KMS-11 (cell line): ENCODE data around the gene FUOM.

Source experiments
- H2AFZ ChIP-seq: fragments of 200-600 bp; sonication (generic); 2 replicates; pipeline ENCODE4 v1.6.1; 2016; ENCODE audit warnings: antibody characterized with exemption, mixed run types, low read depth
- H3K27ac ChIP-seq: fragments of 200-600 bp; sonication (generic); 2 replicates; pipeline ENCODE4 v1.6.1; 2016; ENCODE audit warnings: mild to moderate bottlenecking, mixed run types
- H3K27me3 ChIP-seq: fragments of 200-600 bp; sonication (generic); 2 replicates; pipeline ENCODE4 v1.6.1; 2017; ENCODE audit warnings: mild to moderate bottlenecking, low read depth, mixed run types, moderate library complexity; ENCODE audit not compliant: insufficient read depth
- H3K36me3 ChIP-seq: fragments of 200-600 bp; sonication (generic); 2 replicates; pipeline ENCODE4 v1.6.1; 2017; ENCODE audit warnings: mild to moderate bottlenecking, mixed run types; ENCODE audit not compliant: insufficient read depth
- H3K4me1 ChIP-seq: fragments of 200-600 bp; sonication (generic); 2 replicates; pipeline ENCODE4 v1.6.1; 2016; ENCODE audit warnings: mild to moderate bottlenecking, low read depth, mixed run types; ENCODE audit not compliant: poor library complexity, severe bottlenecking
- H3K4me2 ChIP-seq: fragments of 200-600 bp; sonication (generic); 2 replicates; pipeline ENCODE4 v1.7.0; 2016; ENCODE audit warnings: mild to moderate bottlenecking, mixed run types
- H3K4me3 ChIP-seq: fragments of 200-600 bp; sonication (generic); IDR thresholded peaks from 2 replicates; pipeline ENCODE4 v1.6.1; 2017; ENCODE audit warnings: low read depth, low read length, mixed read lengths; ENCODE audit not compliant: insufficient read depth
- H3K79me2 ChIP-seq: fragments of 200-600 bp; sonication (generic); 2 replicates; pipeline ENCODE4 v1.6.1; 2016; ENCODE audit warnings: low read depth, mixed run types; ENCODE audit not compliant: insufficient read depth
- H3K9ac ChIP-seq: fragments of 200-600 bp; sonication (generic); 2 replicates; pipeline ENCODE4 v1.6.1; 2016; ENCODE audit warnings: mild to moderate bottlenecking, mixed run types
- H4K20me1 ChIP-seq: fragments of 200-600 bp; sonication (generic); 2 replicates; pipeline ENCODE4 v1.6.1; 2016; ENCODE audit warnings: mild to moderate bottlenecking, mixed run types; ENCODE audit not compliant: insufficient read depth
- TF ChIP-seq, protein P1 (sequence below): fragments of 200-600 bp; sonication (generic); conservative IDR thresholded peaks from 2 replicates; pipeline ENCODE4 v1.6.1; 2017; ENCODE audit warnings: low read depth, mild to moderate bottlenecking, antibody characterized with exemption, low read length, moderate library complexity, mixed read lengths

FUOM gene

DNA sequence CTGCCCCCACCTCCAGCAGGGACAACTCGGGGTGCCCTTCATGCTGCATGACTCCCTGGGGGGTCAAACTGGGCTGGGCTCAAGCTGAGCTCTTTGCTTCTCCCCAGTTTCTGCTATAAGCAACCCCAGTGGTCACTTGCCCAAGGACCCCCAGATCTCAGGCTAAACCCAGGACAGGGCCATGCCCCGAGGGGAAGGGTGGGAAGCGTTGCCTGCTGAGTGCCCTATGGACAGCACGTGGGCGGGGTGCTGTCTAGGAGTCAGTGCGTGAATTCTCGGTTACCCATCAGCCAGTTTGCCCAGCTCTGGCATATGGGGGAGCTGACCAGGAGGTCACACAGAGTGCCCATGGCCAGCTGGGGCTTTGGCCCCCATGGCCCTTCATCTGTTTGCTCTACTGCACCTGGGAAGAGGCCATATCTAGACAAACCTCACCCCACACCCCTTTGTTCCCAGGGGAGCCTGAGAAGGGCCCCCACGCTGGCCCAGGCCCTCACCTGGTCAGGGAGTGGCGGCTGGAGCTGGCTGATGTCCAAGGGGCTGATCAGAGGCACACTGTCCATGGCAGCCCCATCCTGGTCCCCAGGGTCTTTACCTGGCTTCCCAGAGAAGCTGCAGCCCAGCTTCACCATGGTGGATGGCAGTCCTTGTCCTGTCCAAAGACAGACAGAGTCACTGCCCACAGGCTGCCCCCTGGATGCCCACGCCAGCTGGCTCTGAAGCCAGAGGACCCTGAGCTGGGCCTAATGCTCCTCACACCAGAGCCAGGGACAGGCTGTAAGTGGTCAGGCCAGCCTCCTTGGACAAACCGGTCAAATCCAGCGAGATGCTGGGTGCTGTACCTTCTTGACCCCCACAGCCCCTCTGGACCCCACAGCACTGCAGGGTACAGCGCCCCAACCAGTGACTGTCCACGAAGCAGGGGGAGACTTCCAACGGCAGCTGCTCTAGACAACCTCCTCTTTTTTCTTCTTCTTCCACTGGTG lies 29.2 kb downstream of the FUOM start:
- Histone ChIP-seq H4K20me1 (no peaks in the 10 kb centered on the region), H3K79me2 (no peaks in the 10 kb centered on the region), H3K27ac (no peak overlapping the region), H3K36me3 (no peaks in the 10 kb centered on the region), H3K27me3 (peaks cover 46% of the 10 kb centered on the region), H3K9ac (no peak overlapping the region), H3K4me3 (no peak overlapping the region), H2AFZ (no peak overlapping the region), H3K4me1 (peaks cover 6% of the 10 kb centered on the region), H3K4me2 (no peak overlapping the region)
- TF ChIP-seq, protein P1, sequence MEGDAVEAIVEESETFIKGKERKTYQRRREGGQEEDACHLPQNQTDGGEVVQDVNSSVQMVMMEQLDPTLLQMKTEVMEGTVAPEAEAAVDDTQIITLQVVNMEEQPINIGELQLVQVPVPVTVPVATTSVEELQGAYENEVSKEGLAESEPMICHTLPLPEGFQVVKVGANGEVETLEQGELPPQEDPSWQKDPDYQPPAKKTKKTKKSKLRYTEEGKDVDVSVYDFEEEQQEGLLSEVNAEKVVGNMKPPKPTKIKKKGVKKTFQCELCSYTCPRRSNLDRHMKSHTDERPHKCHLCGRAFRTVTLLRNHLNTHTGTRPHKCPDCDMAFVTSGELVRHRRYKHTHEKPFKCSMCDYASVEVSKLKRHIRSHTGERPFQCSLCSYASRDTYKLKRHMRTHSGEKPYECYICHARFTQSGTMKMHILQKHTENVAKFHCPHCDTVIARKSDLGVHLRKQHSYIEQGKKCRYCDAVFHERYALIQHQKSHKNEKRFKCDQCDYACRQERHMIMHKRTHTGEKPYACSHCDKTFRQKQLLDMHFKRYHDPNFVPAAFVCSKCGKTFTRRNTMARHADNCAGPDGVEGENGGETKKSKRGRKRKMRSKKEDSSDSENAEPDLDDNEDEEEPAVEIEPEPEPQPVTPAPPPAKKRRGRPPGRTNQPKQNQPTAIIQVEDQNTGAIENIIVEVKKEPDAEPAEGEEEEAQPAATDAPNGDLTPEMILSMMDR, result no peak

DNA sequence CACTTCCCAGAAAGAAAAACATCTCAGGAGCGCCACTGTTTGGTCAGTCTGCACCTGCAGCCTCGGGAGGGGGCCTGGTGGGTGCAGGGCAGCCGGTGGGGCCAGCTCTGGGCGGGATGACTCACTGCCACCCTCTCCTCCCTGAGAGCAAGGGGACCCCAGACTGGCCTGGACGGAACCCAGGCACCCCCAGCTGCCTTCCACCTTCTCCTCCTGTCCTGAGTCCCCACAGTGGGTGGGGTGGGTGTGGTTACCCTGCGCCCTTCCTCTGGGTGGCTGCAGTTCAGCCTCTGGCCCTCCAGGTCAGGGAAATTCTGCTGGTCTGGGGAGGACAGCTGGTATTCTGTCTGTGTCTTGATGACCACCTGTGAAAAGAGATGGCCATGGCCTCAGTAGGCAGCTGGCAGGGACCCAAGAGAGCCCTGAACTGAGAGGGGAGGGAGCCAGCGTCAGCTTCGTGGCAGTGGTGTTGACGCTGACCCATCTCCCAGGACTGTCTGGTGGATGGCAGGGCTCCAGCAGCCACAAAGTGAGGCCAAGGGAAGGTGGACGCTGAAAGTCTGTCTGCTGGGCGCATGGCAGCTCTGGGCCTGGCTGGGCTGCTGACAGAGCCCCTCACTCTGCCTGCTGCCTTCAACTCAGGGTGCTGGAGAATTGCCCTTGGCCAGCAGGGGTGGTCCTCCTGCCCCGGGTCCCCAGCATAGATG lies 30.0 kb downstream of the FUOM start:
- H3K4me3 ChIP-seq, result no peak overlapping the region
- TF ChIP-seq, protein P1, result no peak

DNA sequence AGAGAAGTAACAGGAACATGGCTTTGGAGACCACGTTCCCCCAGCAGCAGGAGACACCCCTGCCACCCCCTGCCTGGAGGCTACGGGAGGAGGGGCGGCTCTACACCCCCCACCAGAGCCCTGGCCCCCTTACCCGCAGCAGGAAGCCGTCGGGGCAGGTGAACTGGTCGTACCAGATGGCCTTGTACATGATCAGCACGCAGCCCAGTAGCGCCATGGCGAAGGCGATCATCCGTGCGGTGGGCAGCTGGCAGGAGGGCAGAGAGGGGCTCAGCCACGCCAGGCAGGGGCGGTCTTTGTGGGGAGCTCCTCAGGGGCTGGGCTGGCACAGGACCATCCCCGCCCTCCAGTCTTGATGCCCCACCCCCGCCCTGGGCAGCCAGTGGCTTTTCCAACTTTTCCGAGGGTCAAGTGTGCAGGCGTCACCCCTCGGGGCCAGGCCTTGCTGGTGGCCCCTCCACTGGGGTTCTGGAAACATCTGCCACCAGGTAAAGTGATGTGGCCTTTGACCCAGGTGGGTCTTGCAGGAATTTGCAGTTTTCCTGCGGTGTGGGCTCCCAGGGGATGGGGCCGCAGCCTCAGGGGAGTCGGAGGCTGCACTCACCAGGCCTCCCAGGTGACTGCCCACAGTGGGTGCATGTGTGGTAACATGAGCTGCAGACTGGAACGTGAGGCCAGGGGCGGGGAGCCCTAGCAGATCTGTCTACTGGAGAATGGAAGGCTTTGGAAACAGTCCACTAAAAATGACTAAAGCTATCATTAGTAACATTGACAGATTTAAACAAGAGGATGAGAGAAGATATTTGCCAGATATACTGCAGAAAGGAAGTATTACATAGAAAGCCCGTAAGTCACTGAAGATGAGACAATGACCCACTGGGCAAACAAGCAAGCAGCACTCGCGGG lies 30.8 kb downstream of the FUOM start:
- no peak overlapping the region for H3K4me2 ChIP-seq
- no peak overlapping the region for H3K9ac ChIP-seq
- H2AFZ ChIP-seq, result no peak overlapping the region
- no peak overlapping the region for H3K27ac ChIP-seq
- H3K36me3 ChIP-seq, result no peaks in the 10 kb centered on the region
- TF ChIP-seq, protein P1, result no peak
- H3K27me3 ChIP-seq, result peaks cover 37% of the 10 kb centered on the region; the same call in 1 of the 2 replicates
- no peaks in the 10 kb centered on the region for H4K20me1 ChIP-seq
- no peak overlapping the region for H3K4me3 ChIP-seq
- no peaks in the 10 kb centered on the region for H3K79me2 ChIP-seq
- H3K4me1 ChIP-seq, result peaks cover 6% of the 10 kb centered on the region

More for the DNA sequence above, 30.0 kb downstream of the FUOM start:
- no peaks in the 10 kb centered on the region for H3K36me3 ChIP-seq
- no peaks in the 10 kb centered on the region for H3K79me2 ChIP-seq
- H3K4me1 ChIP-seq, result peaks cover 6% of the 10 kb centered on the region
- H4K20me1 ChIP-seq, result no peaks in the 10 kb centered on the region
- no peak overlapping the region for H3K4me2 ChIP-seq
- H2AFZ ChIP-seq, result no peak overlapping the region
- H3K27me3 ChIP-seq, result peaks cover 44% of the 10 kb centered on the region
- no peak overlapping the region for H3K9ac ChIP-seq
- no peak overlapping the region for H3K27ac ChIP-seq

DNA sequence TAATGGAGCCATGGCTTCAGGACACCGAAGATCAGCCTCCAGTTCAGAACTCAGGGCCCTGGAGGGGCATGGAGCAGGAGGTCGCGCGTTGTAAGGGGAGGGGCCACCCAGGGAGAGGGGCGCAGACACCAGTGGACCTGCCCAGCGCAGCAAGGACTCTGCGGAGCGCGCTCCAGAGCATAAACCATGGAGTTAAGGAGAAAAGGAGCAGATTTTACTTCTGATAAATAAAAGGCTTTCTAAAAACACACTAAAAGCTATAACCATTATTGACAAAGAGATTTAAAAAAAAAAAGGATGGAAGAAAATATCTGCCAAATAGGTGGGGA lies 31.6 kb downstream of the FUOM start:
- peaks cover 6% of the 10 kb centered on the region for H3K4me1 ChIP-seq
- peaks cover 29% of the 10 kb centered on the region; the same call in 1 of the 2 replicates for H3K27me3 ChIP-seq
- H4K20me1 ChIP-seq, result no peaks in the 10 kb centered on the region
- no peaks in the 10 kb centered on the region for H3K36me3 ChIP-seq
- no peak overlapping the region for H3K4me2 ChIP-seq
- H3K9ac ChIP-seq, result no peak overlapping the region
- H3K4me3 ChIP-seq, result no peak overlapping the region
- H3K27ac ChIP-seq, result no peak overlapping the region
- no peak overlapping the region for H2AFZ ChIP-seq
- H3K79me2 ChIP-seq, result no peaks in the 10 kb centered on the region
- TF ChIP-seq, protein P1, result no peak
